MCF 10A (cell line): ENCODE measurements around the gene ACTN1. TPM values are rescaled to one million over a fixed set of nuclear protein-coding genes. Genes with fewer than 3 reads are reported as not detected.

Source experiments
- BruUV-seq: library from RNA; stranded (reverse); fragments of 400-500 nt; replicated peaks from 2 replicates; lab custom pipeline; 2021; lab: Mats Ljungman, UMichigan
- CTCF ChIA-PET: fragments of 300-600 bp; sonication (Branson Sonifier 250); formaldehyde crosslinking; extraction: SDS; loops from one replicate; lab custom pipeline; 2021; ENCODE audit warnings: antibody characterized with exemption, inconsistent platforms; lab: Yijun Ruan, JAX
- POLR2A ChIA-PET: fragments of 300-600, 350-650 bp; sonication (Branson Sonifier 250); formaldehyde crosslinking; extraction: SDS; loops from one replicate; lab custom pipeline; 2020; ENCODE audit warnings: antibody characterized with exemption, inconsistent platforms; lab: Yijun Ruan, JAX
- DNase-seq: peaks from one replicate; pipeline ENCODE4 v3.0.0-alpha.2; 2018; ENCODE audit not compliant: unreplicated experiment
- H3K27ac Mint-ChIP-seq: one replicate; pipeline ENCODE4 v1.8.0; 2022; ENCODE audit warnings: mild to moderate bottlenecking, low read depth, mixed read lengths; ENCODE audit not compliant: unreplicated experiment
- H3K27me3 Mint-ChIP-seq: one replicate; pipeline ENCODE4 v1.8.0; 2022; ENCODE audit warnings: mixed read lengths; ENCODE audit not compliant: insufficient read depth, unreplicated experiment
- H3K36me3 Mint-ChIP-seq: one replicate; pipeline ENCODE4 v1.8.0; 2022; ENCODE audit warnings: mild to moderate bottlenecking, moderate library complexity, mixed read lengths; ENCODE audit not compliant: insufficient read depth, unreplicated experiment
- H3K4me1 Mint-ChIP-seq: one replicate; pipeline ENCODE4 v1.8.0; 2022; ENCODE audit warnings: mixed read lengths; ENCODE audit not compliant: insufficient read depth, unreplicated experiment
- H3K4me3 Mint-ChIP-seq: one replicate; pipeline ENCODE4 v1.8.0; 2022; ENCODE audit warnings: mild to moderate bottlenecking, moderate library complexity, mixed read lengths; ENCODE audit not compliant: unreplicated experiment
- H3K9me3 Mint-ChIP-seq: one replicate; pipeline ENCODE4 v1.8.0; 2022; ENCODE audit warnings: mixed read lengths; ENCODE audit not compliant: unreplicated experiment
- CTCF ChIP-seq: fragments of 200-600 bp; IDR thresholded peaks from one replicate; pipeline ENCODE4 v1.8.0; 2022; ENCODE audit warnings: antibody characterized with exemption, mild to moderate bottlenecking; ENCODE audit not compliant: unreplicated experiment
- intact Hi-C: fragments of 100-400 bp; cut with micrococcal nuclease; formaldehyde crosslinking; loops from 2 replicates; pipeline ENCODE4 v1.14.1; 2022
- total RNA-seq: library from RNA; stranded (reverse); gene quantifications from 2 replicates; pipeline ENCODE4 v1.2.3, GENCODE V29; 2022

Gene ACTN1
- total RNA-seq, 1 experiment from 2014 or later, result 312 TPM

- H3K4me1 Mint-ChIP-seq, result no peaks in the 10 kb centered on the region
- peak; percentile 71 for TF ChIP-seq CTCF
- no TSS peak for BruUV-seq
- no peak overlapping the region for H3K27ac Mint-ChIP-seq
- H3K4me3 Mint-ChIP-seq, result no peak overlapping the region
- intact Hi-C loops, result loop anchor here (1.0 kb wide), 1 partner anchor 244 kb away; no protein-coding TSS in a partner anchor
- no peaks in the 10 kb centered on the region for H3K27me3 Mint-ChIP-seq
- no peaks in the 10 kb centered on the region for H3K9me3 Mint-ChIP-seq
- POLR2A ChIA-PET, result interaction anchor here (0.6 to 1.9 kb wide), 5 partner anchors 19 to 1327 kb away, joined by 3 to 15 read pairs (median 3); no protein-coding TSS in a partner anchor
- H3K36me3 Mint-ChIP-seq, result peaks cover 13% of the 10 kb centered on the region
- peak; percentile 85 for DNase-seq
- CTCF ChIA-PET, result interaction anchor here (0.6 to 5.2 kb wide), 36 partner anchors 9 to 1086 kb away, joined by 3 to 109 read pairs (median 4); no protein-coding TSS in a partner anchor
Measured at GRCh38 chr14:68862954-68863594, 116.0 kb downstream of the ACTN1 start.

DNA sequence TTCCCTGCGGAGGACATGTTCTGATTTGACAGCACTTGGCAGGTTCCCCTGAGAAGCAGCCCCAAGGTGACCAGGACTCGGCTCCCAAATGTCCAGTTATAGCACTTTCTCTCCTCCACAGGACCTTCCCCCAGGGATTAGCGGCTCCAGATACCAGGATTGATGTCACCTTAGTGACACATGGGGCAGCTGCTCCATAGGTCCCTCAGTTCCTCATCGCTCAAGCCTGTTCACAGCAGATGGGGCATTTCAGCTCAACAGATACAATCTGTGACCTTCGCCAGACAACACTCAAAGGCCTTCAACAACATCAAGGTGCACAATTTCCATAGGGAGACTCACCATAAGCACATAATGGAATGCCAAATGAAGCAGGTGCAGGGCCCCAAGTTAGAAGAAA, 118.3 kb downstream of the ACTN1 start:
- ChIA-PET POLR2A (no interaction called here), CTCF (interaction anchor here (1.0 to 1.9 kb wide), 2 partner anchors 9 to 247 kb away, joined by 4 to 9 read pairs; no protein-coding TSS in a partner anchor)
- intact Hi-C loops, result no loop called here

DNA sequence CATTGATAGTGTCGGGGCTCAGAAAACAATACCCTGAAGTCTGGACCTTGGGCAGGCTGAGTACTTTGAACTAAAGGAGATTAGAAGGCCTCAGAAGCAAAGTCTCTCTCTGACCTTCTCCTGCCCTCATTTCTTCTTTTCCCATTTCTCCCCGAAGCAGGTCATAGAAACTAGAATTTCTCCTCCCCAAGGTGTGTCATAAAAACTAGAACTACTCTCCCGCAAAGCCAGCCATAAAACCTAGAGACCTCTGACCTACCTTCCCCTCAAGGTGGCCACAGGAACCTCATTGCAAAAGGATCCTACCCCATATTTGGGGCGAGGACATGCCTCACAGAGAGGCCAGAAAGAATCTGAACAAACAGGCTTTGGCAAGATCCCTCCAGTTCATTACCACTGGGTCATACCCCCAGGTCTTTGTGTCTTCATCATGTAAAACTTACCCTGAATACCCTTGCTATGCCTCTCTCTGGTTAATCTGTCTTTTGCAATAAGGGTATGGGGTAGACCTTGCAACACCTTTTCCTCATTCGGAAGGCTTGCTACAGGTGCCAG, 121.5 kb downstream of the ACTN1 start:
- Mint-ChIP-seq H3K9me3 (no peaks in the 10 kb centered on the region), H3K36me3 (peaks cover 7% of the 10 kb centered on the region), H3K4me1 (no peaks in the 10 kb centered on the region), H3K27ac (no peak overlapping the region), H3K27me3 (no peaks in the 10 kb centered on the region), H3K4me3 (no peak overlapping the region)
- intact Hi-C loops, result no loop called here
- CTCF ChIA-PET, result interaction anchor here (1.4 kb wide), 1 partner anchor 15 kb away, joined by 4 read pairs; no protein-coding TSS in a partner anchor
- DNase-seq, result no peak
- TF ChIP-seq CTCF, result no peak
- no TSS peak for BruUV-seq
- POLR2A ChIA-PET, result interaction anchor here (0.6 kb wide), 1 partner anchor 187 kb away, joined by 3 read pairs; no protein-coding TSS in a partner anchor

More for the DNA sequence above, 118.3 kb downstream of the ACTN1 start:
- no peak for DNase-seq
- no peak overlapping the region for H3K27ac Mint-ChIP-seq
- H3K4me3 Mint-ChIP-seq, result no peak overlapping the region
- no TSS peak for BruUV-seq
- no peaks in the 10 kb centered on the region for H3K27me3 Mint-ChIP-seq
- H3K9me3 Mint-ChIP-seq, result no peaks in the 10 kb centered on the region
- TF ChIP-seq CTCF, result no peak
- H3K36me3 Mint-ChIP-seq, result peaks cover 13% of the 10 kb centered on the region
- H3K4me1 Mint-ChIP-seq, result no peaks in the 10 kb centered on the region

DNA sequence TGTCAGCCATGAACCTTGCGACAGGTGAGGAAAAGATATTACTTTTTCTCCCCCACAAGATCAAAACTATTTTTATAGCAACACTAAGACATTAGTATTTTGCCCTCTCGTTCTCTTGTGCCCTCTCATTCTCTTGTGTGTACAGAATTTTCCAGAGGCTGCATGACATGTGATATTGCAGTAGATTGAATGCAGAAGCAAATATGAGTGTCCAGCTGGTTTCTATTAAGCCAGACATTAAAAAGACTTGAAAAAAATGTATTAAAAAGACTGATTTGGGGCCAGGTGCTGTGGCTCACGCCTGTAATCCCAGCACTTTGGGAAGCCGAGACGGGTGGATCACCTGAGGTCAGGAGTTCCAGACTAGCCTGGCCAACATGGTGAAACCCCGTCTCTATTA, 122.5 kb downstream of the ACTN1 start:
- CTCF ChIA-PET, result no interaction called here
- BruUV-seq, result no TSS peak
- Mint-ChIP-seq H3K4me3 (no peak overlapping the region), H3K36me3 (peaks cover 2% of the 10 kb centered on the region), H3K9me3 (no peaks in the 10 kb centered on the region), H3K27me3 (no peaks in the 10 kb centered on the region), H3K27ac (no peak overlapping the region), H3K4me1 (no peaks in the 10 kb centered on the region)
- DNase-seq, result no peak
- TF ChIP-seq CTCF, result no peak
- POLR2A ChIA-PET, result no interaction called here
- intact Hi-C loops, result no loop called here
